K562 (cell line): Measurements from ENCODE around the gene GFI1. TPM values are rescaled to one million over a fixed set of nuclear protein-coding genes. Genes with fewer than 3 reads are reported as not detected.

Experiments
- ARNT ChIP-seq, 2 experiments: fragments of 450-650 bp; IDR thresholded peaks; 2 replicates each; pipeline ENCODE4 v1.6.1; 2016; ENCODE audit warnings: mild to moderate bottlenecking in 1 of 2
- CXXC5 ChIP-seq: fragments of 250-450 bp; sonication (Bioruptor Pico); IDR thresholded peaks from 2 replicates; pipeline ENCODE4 v1.8.0; 2022; ENCODE audit warnings: inconsistent platforms, mild to moderate bottlenecking, moderate library complexity
- ESRRA ChIP-seq: fragments of 450-650 bp; IDR thresholded peaks from 2 replicates; pipeline ENCODE4 v1.6.1; 2014; ENCODE audit warnings: low read depth, mild to moderate bottlenecking, moderate library complexity, borderline replicate concordance
- GATA2 ChIP-seq: sonication (generic); formaldehyde crosslinking; IDR thresholded peaks from 2 replicates; pipeline ENCODE4 v1.4.0; 2020; ENCODE audit warnings: mild to moderate bottlenecking, missing genetic modification reagents
- HNRNPUL1 ChIP-seq: fragments of 200-400 bp; formaldehyde crosslinking; IDR thresholded peaks from 2 replicates; pipeline ENCODE4 v1.6.1; 2017; ENCODE audit warnings: low read length
- JUND ChIP-seq, 2 experiments: IDR thresholded peaks; 2 replicates in 1 of 2; 3 replicates in 1 of 2; pipeline ENCODE4 v1.6.1; 2011; ENCODE audit warnings: borderline replicate concordance in 2 of 2, low read depth in 2 of 2, low read length in 2 of 2, improper control_type of control experiment in 1 of 2, missing biosample characterization in 1 of 2, missing genetic modification characterization in 1 of 2, missing genetic modification reagents in 1 of 2
- KLF6 ChIP-seq: fragments of 250-450 bp; sonication (Bioruptor Pico); IDR thresholded peaks from 2 replicates; pipeline ENCODE4 v1.4.0; 2020; ENCODE audit warnings: mild to moderate bottlenecking, moderate library complexity, borderline replicate concordance
- L3MBTL2 ChIP-seq: fragments of 450-650 bp; IDR thresholded peaks from 2 replicates; pipeline ENCODE4 v1.6.1; 2016; ENCODE audit warnings: mild to moderate bottlenecking, moderate library complexity
- MECOM ChIP-seq: fragments of 250-450 bp; sonication (Bioruptor Pico); IDR thresholded peaks from 2 replicates; pipeline ENCODE4 v1.8.0; 2022; ENCODE audit warnings: inconsistent platforms
- NELFE ChIP-seq: IDR thresholded peaks from 2 replicates; pipeline ENCODE4 v1.6.1; 2011; ENCODE audit warnings: mild to moderate bottlenecking; ENCODE audit not compliant: insufficient read depth, insufficient read length
- NEUROD1 ChIP-seq: fragments of 150-350 bp; IDR thresholded peaks from 2 replicates; pipeline ENCODE4 v1.6.1; 2014; ENCODE audit warnings: borderline replicate concordance, low read length, low read depth; ENCODE audit not compliant: partially characterized antibody
- NFIX ChIP-seq: fragments of 250-450 bp; sonication (Bioruptor Pico); IDR thresholded peaks from 2 replicates; pipeline ENCODE4 v1.4.0; 2020; ENCODE audit warnings: low read depth, mild to moderate bottlenecking, moderate library complexity
- NFRKB ChIP-seq: fragments of 450-650 bp; IDR thresholded peaks from 2 replicates; pipeline ENCODE4 v1.6.1; 2016; ENCODE audit warnings: low read depth
- TAL1 ChIP-seq: fragments of 450-650 bp; IDR thresholded peaks from 2 replicates; pipeline ENCODE4 v1.6.1; 2016; ENCODE audit warnings: mild to moderate bottlenecking
- TCF15 ChIP-seq: fragments of 250-450 bp; sonication (Bioruptor Pico); IDR thresholded peaks from 2 replicates; pipeline ENCODE4 v1.8.0; 2022; ENCODE audit warnings: moderate library complexity, mild to moderate bottlenecking, inconsistent platforms
- TRIM24 ChIP-seq, 2 experiments: fragments of 450-650 bp; IDR thresholded peaks; 2 replicates each; pipeline ENCODE4 v1.6.1; 2016
- WHSC1 ChIP-seq: IDR thresholded peaks from one replicate; pipeline ENCODE4 v1.6.1; 2012; ENCODE audit warnings: low read length, control low read depth, inconsistent platforms
- ZFP1 ChIP-seq: fragments of 450-650 bp; formaldehyde crosslinking; IDR thresholded peaks from 2 replicates; pipeline ENCODE4 v1.4.0; 2020; ENCODE audit warnings: mild to moderate bottlenecking, mixed read lengths
- ZNF134 ChIP-seq: fragments of 250-450 bp; sonication (Bioruptor Pico); conservative IDR thresholded peaks from 2 replicates; pipeline ENCODE4 v1.4.0; 2020
- ZNF589 ChIP-seq: fragments of 200-800 bp; sonication (Bioruptor generic); IDR thresholded peaks from 2 replicates; pipeline ENCODE4 v1.6.1; 2016; ENCODE audit warnings: low read depth, missing genetic modification characterization, missing compliant biosample characterization
- ZNF766 ChIP-seq: fragments of 200-800 bp; sonication (Bioruptor generic); conservative IDR thresholded peaks from 2 replicates; pipeline ENCODE4 v1.6.1; 2016; ENCODE audit warnings: missing genetic modification characterization, missing compliant biosample characterization
- ZSCAN32 ChIP-seq: fragments of 450-650 bp; formaldehyde crosslinking; IDR thresholded peaks from 2 replicates; pipeline ENCODE4 v1.4.0; 2020; ENCODE audit warnings: mild to moderate bottlenecking, moderate library complexity
- polyA plus RNA-seq, 8 experiments: library from polyadenylated mRNA; depleted of rRNA in 4 of 8; stranded (reverse) in 5 of 8; unstranded in 3 of 8; fragments of >200 nt; fragmentation: Nextera tagmentation in 2 of 8; fragmentation: Illumina TruSeq in 1 of 8; extraction: Ambion mirVana in 2 of 8; extraction: Trizol in 1 of 8; gene quantifications; 2 replicates each; pipeline versions ENCODE4 v1.2.1 to v1.2.3, GENCODE V29; 2011 to 2014; ENCODE audit warnings: inconsistent platforms in 1 of 8, missing spikeins in 1 of 8
- total RNA-seq, 7 experiments: library from RNA; depleted of rRNA in 6 of 7; stranded (reverse); fragments of >200 nt in 6 of 7; fragmentation: Illumina TruSeq in 2 of 7; extraction: Trizol in 2 of 7; gene quantifications; 2 replicates each; pipeline versions ENCODE4 v1.2.1 to v1.2.3, GENCODE V29; 2011 to 2021; ENCODE audit warnings: low replicate concordance in 1 of 7
- TF ChIP-seq, protein P1 (sequence below): sonication (generic); formaldehyde crosslinking; IDR thresholded peaks from 2 replicates; pipeline ENCODE4 v1.8.0; 2022; ENCODE audit warnings: mild to moderate bottlenecking, missing genetic modification reagents
- TF ChIP-seq, protein P2 (sequence below): sonication (generic); formaldehyde crosslinking; IDR thresholded peaks from 2 replicates; pipeline ENCODE4 v1.8.0; 2022; ENCODE audit warnings: missing genetic modification reagents, mild to moderate bottlenecking, borderline replicate concordance

Gene GFI1
- total and polyA plus RNA-seq, 9 of the 15 experiments (the other 6 are each of a cell fraction or from before 2014, with no cell fraction given): 0.07 to 0.93 (median 0.46) TPM

- TF ChIP-seq, protein P1, sequence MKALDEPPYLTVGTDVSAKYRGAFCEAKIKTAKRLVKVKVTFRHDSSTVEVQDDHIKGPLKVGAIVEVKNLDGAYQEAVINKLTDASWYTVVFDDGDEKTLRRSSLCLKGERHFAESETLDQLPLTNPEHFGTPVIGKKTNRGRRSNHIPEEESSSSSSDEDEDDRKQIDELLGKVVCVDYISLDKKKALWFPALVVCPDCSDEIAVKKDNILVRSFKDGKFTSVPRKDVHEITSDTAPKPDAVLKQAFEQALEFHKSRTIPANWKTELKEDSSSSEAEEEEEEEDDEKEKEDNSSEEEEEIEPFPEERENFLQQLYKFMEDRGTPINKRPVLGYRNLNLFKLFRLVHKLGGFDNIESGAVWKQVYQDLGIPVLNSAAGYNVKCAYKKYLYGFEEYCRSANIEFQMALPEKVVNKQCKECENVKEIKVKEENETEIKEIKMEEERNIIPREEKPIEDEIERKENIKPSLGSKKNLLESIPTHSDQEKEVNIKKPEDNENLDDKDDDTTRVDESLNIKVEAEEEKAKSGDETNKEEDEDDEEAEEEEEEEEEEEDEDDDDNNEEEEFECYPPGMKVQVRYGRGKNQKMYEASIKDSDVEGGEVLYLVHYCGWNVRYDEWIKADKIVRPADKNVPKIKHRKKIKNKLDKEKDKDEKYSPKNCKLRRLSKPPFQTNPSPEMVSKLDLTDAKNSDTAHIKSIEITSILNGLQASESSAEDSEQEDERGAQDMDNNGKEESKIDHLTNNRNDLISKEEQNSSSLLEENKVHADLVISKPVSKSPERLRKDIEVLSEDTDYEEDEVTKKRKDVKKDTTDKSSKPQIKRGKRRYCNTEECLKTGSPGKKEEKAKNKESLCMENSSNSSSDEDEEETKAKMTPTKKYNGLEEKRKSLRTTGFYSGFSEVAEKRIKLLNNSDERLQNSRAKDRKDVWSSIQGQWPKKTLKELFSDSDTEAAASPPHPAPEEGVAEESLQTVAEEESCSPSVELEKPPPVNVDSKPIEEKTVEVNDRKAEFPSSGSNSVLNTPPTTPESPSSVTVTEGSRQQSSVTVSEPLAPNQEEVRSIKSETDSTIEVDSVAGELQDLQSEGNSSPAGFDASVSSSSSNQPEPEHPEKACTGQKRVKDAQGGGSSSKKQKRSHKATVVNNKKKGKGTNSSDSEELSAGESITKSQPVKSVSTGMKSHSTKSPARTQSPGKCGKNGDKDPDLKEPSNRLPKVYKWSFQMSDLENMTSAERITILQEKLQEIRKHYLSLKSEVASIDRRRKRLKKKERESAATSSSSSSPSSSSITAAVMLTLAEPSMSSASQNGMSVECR (CRISPR knock-in tag): no peak
- TF ChIP-seq ARNT (IDR thresholded peaks at IDR 0.05) (no peak), ZNF766 (CRISPR knock-in tag) (0 out of 2 replicates have a peak, but pooled peaks have one; percentile 43), TAL1 (no peak), WHSC1 (no peak), L3MBTL2 (0 out of 2 replicates have a peak, but pooled peaks have one; percentile 24), KLF6 (CRISPR knock-in tag) (no peak), NFIX (CRISPR knock-in tag) (no peak), TCF15 (no peak), GATA2 (CRISPR knock-in tag) (no peak), CXXC5 (CRISPR knock-in tag) (peak; percentile 58), NFRKB (no peak), NEUROD1 (no peak), ESRRA (peak; percentile 62; the same call in 1 of the 2 replicates), TRIM24 (IDR thresholded peaks at IDR 0.05) (peak; percentile 75 to 84; a peak in 2 of 4 replicates), ZFP1 (no peak), NELFE (no peak), MECOM (CRISPR knock-in tag) (0 out of 2 replicates have a peak, but pooled peaks have one; percentile 4), ZNF589 (CRISPR knock-in tag) (peak; percentile 63; the same call in 1 of the 2 replicates), ZSCAN32 (0 out of 2 replicates have a peak, but pooled peaks have one; percentile 49), HNRNPUL1 (no peak), ZNF134 (no peak), JUND (IDR thresholded peaks at IDR 0.05; ENCODE audit: borderline replicate concordance, low read depth, low read length) (peak; percentile 38; the same call in 1 of the 2 replicates), JUND (tag; IDR thresholded peaks at IDR 0.05; ENCODE audit: borderline replicate concordance, low read depth, low read length) (no peak)
- TF ChIP-seq, protein P2, sequence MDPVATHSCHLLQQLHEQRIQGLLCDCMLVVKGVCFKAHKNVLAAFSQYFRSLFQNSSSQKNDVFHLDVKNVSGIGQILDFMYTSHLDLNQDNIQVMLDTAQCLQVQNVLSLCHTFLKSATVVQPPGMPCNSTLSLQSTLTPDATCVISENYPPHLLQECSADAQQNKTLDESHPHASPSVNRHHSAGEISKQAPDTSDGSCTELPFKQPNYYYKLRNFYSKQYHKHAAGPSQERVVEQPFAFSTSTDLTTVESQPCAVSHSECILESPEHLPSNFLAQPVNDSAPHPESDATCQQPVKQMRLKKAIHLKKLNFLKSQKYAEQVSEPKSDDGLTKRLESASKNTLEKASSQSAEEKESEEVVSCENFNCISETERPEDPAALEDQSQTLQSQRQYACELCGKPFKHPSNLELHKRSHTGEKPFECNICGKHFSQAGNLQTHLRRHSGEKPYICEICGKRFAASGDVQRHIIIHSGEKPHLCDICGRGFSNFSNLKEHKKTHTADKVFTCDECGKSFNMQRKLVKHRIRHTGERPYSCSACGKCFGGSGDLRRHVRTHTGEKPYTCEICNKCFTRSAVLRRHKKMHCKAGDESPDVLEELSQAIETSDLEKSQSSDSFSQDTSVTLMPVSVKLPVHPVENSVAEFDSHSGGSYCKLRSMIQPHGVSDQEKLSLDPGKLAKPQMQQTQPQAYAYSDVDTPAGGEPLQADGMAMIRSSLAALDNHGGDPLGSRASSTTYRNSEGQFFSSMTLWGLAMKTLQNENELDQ (CRISPR knock-in tag): no peak
These were observed 29.1 kb upstream of the GFI1 start (continued) for GRCh38 chr1:92515796-92516201.
